SU-DHL-6 (cell line): ENCODE results near the gene WDR41.
"Not testable (repeated sequence)": the region's sequence is repeated elsewhere in the genome, so short reads cannot be mapped to it uniquely, and the experiment has no call there.

Experiments used
- H2AFZ ChIP-seq: fragments of 200-600 bp; sonication (generic); 2 replicates; pipeline ENCODE4 v1.6.1; 2014; ENCODE audit warnings: low read depth, mild to moderate bottlenecking, moderate library complexity, mixed read lengths, antibody characterized with exemption, low read length; ENCODE audit not compliant: severe bottlenecking
- H3F3A ChIP-seq: fragments of 200-600 bp; shearing (Covaris generic); 2 replicates; pipeline ENCODE4 v1.6.0; 2016; ENCODE audit warnings: antibody characterized with exemption, mild to moderate bottlenecking; ENCODE audit not compliant: insufficient read depth
- H3K27ac ChIP-seq: fragments of 200-600 bp; sonication (generic); 2 replicates; pipeline ENCODE4 v1.5.1; 2016; ENCODE audit warnings: low read depth, mild to moderate bottlenecking, low read length, moderate library complexity, mixed read lengths
- H3K27me3 ChIP-seq: fragments of 200-600 bp; sonication (generic), shearing (Covaris generic); 2 replicates; pipeline ENCODE4 v1.6.0; 2014; ENCODE audit warnings: mild to moderate bottlenecking, low read length
- H3K36me3 ChIP-seq: fragments of 200-600 bp; sonication (generic); 2 replicates; pipeline ENCODE4 v1.6.1; 2014; ENCODE audit warnings: mild to moderate bottlenecking, low read length, mixed read lengths
- H3K4me2 ChIP-seq: fragments of 300-600, 200-600 bp; shearing (Covaris generic), sonication (generic); 2 replicates; pipeline ENCODE4 v1.6.0; 2014; ENCODE audit warnings: low read length, low read depth, mild to moderate bottlenecking; ENCODE audit not compliant: poor library complexity, severe bottlenecking
- H3K4me3 ChIP-seq: fragments of 200-600 bp; sonication (generic); 2 replicates; pipeline ENCODE4 v1.5.1; 2014; ENCODE audit warnings: antibody characterized with exemption, low read length, mild to moderate bottlenecking, mixed read lengths; ENCODE audit not compliant: insufficient read depth, poor library complexity, severe bottlenecking
- H3K79me2 ChIP-seq: fragments of 200-600 bp; sonication (generic); 2 replicates; pipeline ENCODE4 v1.6.1; 2014; ENCODE audit warnings: mild to moderate bottlenecking, low read length, moderate library complexity; ENCODE audit not compliant: insufficient read depth
- H3K9ac ChIP-seq: fragments of 200-600 bp; sonication (generic); 2 replicates; pipeline ENCODE4 v1.7.0; 2014; ENCODE audit warnings: mild to moderate bottlenecking, low read length
- H3K9me2 ChIP-seq: fragments of 200-600 bp; sonication (generic); replicated peaks from 2 replicates; pipeline ENCODE4 v1.6.1; 2014; ENCODE audit warnings: low read length; ENCODE audit not compliant: insufficient read depth
- H3K9me3 ChIP-seq: fragments of 200-600 bp; sonication (generic); 2 replicates; pipeline ENCODE4 v1.6.1; 2014; ENCODE audit warnings: low read length, mixed read lengths; ENCODE audit not compliant: insufficient read depth
- H4K20me1 ChIP-seq: fragments of 200-600 bp; sonication (generic); 2 replicates; pipeline ENCODE4 v1.6.1; 2014; ENCODE audit warnings: low read depth, mild to moderate bottlenecking, antibody characterized with exemption, low read length, moderate library complexity, mixed read lengths
- EZH2phosphoT487 ChIP-seq: fragments of 200-600 bp; sonication (generic), shearing (Covaris generic); conservative IDR thresholded peaks from 2 replicates; pipeline ENCODE4 v1.6.1; 2018; ENCODE audit warnings: mild to moderate bottlenecking, antibody characterized with exemption, low read length, moderate library complexity, mixed read lengths
- TF ChIP-seq, protein P1 (sequence below): fragments of 200-600 bp; sonication (generic); IDR thresholded peaks from one replicate; pipeline ENCODE4 v1.5.1; 2017; ENCODE audit warnings: antibody characterized with exemption, mild to moderate bottlenecking, low read length, moderate library complexity; ENCODE audit not compliant: insufficient read depth, poor library complexity, severe bottlenecking

WDR41 gene

DNA sequence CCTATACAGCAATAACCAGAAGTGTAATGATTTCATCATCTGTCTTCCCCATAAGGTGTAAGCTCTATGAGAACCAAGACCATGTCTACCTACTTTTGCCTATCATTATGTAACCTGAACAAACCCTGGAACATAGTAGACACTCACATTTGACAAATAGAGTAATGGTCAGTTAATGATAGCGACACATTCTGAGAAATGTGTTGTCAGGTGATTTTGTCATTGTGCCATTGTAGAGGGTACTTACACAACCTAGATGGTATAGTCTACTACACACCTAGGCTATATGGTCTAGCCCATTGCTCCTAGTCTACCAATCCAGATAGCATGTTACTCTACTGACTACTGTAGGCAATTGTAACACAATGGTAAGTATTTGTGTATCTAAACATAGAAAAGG lies 22.3 kb upstream of the WDR41 start:
- H3K4me2 ChIP-seq = no peak overlapping the region
- no peaks in the 10 kb centered on the region for H3K9me3 ChIP-seq
- H3K4me3 ChIP-seq = no peak overlapping the region
- H3K27me3 ChIP-seq = no peaks in the 10 kb centered on the region
- H3K36me3 ChIP-seq = no peaks in the 10 kb centered on the region
- H3K9ac ChIP-seq = no peak overlapping the region
- no peak overlapping the region for H2AFZ ChIP-seq
- no peaks in the 10 kb centered on the region for H3K79me2 ChIP-seq
- no peak for TF ChIP-seq EZH2phosphoT487
- TF ChIP-seq, protein P1, sequence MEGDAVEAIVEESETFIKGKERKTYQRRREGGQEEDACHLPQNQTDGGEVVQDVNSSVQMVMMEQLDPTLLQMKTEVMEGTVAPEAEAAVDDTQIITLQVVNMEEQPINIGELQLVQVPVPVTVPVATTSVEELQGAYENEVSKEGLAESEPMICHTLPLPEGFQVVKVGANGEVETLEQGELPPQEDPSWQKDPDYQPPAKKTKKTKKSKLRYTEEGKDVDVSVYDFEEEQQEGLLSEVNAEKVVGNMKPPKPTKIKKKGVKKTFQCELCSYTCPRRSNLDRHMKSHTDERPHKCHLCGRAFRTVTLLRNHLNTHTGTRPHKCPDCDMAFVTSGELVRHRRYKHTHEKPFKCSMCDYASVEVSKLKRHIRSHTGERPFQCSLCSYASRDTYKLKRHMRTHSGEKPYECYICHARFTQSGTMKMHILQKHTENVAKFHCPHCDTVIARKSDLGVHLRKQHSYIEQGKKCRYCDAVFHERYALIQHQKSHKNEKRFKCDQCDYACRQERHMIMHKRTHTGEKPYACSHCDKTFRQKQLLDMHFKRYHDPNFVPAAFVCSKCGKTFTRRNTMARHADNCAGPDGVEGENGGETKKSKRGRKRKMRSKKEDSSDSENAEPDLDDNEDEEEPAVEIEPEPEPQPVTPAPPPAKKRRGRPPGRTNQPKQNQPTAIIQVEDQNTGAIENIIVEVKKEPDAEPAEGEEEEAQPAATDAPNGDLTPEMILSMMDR = no peak
- H4K20me1 ChIP-seq = no peaks in the 10 kb centered on the region
- H3K27ac ChIP-seq = no peak overlapping the region
- H3F3A ChIP-seq = no peaks in the 10 kb centered on the region
- H3K9me2 ChIP-seq = no peaks in the 10 kb centered on the region

DNA sequence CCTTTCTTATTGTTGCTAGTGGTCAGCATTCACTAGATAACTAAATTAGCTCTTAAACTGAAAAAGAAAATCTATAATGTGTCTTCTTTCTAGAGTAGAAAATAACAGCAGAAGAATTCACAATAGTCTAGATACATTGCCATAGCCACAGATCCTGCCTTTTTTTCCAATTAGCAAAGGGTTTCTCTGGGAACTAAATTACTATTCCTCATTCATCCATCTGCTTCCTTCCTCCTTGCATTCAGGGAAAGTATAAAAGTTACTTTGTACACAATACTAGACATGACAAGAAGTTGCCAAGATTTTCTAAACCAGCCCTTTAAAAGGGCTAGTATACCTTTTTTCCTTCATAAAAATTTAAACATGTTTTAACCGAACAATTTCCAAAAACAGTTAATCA lies 21.2 kb upstream of the WDR41 start:
- no peaks in the 10 kb centered on the region for H3K79me2 ChIP-seq
- TF ChIP-seq, protein P1 = no peak
- no peak for TF ChIP-seq EZH2phosphoT487
- no peak overlapping the region for H3K4me3 ChIP-seq
- no peaks in the 10 kb centered on the region for H3F3A ChIP-seq
- H3K27me3 ChIP-seq = no peaks in the 10 kb centered on the region
- H4K20me1 ChIP-seq = no peaks in the 10 kb centered on the region
- H2AFZ ChIP-seq = no peak overlapping the region
- H3K27ac ChIP-seq = no peak overlapping the region
- H3K9me3 ChIP-seq = no peaks in the 10 kb centered on the region
- H3K36me3 ChIP-seq = no peaks in the 10 kb centered on the region
- no peak overlapping the region for H3K9ac ChIP-seq
- H3K4me2 ChIP-seq = no peak overlapping the region
- H3K9me2 ChIP-seq = no peaks in the 10 kb centered on the region

DNA sequence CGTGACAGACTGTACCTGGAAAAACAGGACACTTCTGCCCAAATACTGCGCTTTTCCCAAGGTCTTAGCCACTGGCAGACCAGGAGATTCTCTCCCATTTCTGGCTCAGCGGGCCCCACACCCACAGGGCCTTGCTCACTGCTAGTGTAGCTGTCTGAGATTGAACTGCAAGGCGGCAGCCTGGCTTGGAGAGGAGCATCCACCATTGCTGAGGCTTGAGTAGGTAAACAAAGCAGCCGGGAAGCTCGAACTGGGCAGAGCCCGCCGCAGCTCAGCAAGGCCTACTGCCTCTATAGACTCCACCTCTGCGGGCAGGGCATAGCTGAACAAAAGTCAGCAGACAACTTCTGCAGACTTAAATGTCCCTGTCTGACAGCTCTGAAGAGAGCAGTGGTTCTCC lies 9.0 kb upstream of the WDR41 start:
- not testable (repeated sequence) for H3K27me3 ChIP-seq, H3K9me3 ChIP-seq, H3K9ac ChIP-seq, H3K27ac ChIP-seq, H3K36me3 ChIP-seq, H3K79me2 ChIP-seq, H3K4me2 ChIP-seq, H3F3A ChIP-seq, H3K9me2 ChIP-seq, H2AFZ ChIP-seq, H3K4me3 ChIP-seq, H4K20me1 ChIP-seq

DNA sequence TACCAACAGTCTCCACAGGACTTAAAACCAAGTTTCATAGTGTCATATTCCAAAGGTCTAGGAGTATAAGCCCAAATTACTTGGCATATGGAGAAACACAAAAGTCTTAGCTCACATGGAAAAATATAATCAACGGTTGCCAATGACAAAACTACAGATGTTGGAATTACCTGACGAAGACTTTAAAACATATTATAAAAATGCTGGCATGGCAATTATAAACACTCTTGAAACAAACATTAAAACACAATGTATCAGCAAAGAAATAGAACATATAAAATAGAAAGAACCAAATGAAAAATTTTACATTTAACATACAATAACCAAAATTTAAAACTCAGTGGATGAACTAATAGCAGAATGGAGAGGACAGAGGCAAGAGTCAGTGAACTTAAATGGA lies 7.9 kb upstream of the WDR41 start:
- no peaks in the 10 kb centered on the region for H3K9me2 ChIP-seq
- TF ChIP-seq, protein P1 = no peak
- TF ChIP-seq EZH2phosphoT487 = no peak
- no peaks in the 10 kb centered on the region for H3K36me3 ChIP-seq
- no peak overlapping the region for H2AFZ ChIP-seq
- no peak overlapping the region for H3K4me2 ChIP-seq
- no peak overlapping the region for H3K27ac ChIP-seq
- no peak overlapping the region for H3K4me3 ChIP-seq
- no peaks in the 10 kb centered on the region for H3K79me2 ChIP-seq
- no peaks in the 10 kb centered on the region for H3K27me3 ChIP-seq
- no peaks in the 10 kb centered on the region for H3K9me3 ChIP-seq
- no peaks in the 10 kb centered on the region for H4K20me1 ChIP-seq
- no peaks in the 10 kb centered on the region for H3F3A ChIP-seq
- no peak overlapping the region for H3K9ac ChIP-seq
